ENCODE results near the gene HS3ST6.

- TF ChIP-seq CTCF (IDR thresholded peaks at IDR 0.05) (no peak), ZNF512 (CRISPR knock-in tag; IDR thresholded peaks at IDR 0.05; ENCODE audit: borderline replicate concordance) (no peak), ZNF121 (CRISPR knock-in tag; IDR thresholded peaks at IDR 0.05) (no peak), ZNF416 (CRISPR knock-in tag; IDR thresholded peaks at IDR 0.05) (no peak), IRF2 (CRISPR knock-in tag; IDR thresholded peaks at IDR 0.05; ENCODE audit: borderline replicate concordance, low read depth) (no peak), ATF3 (CRISPR knock-in tag; conservative IDR thresholded peaks at IDR 0.05) (no peak), CREB1 (CRISPR knock-in tag; IDR thresholded peaks at IDR 0.05) (no peak), PREB (CRISPR knock-in tag; IDR thresholded peaks at IDR 0.05; ENCODE audit: borderline replicate concordance) (no peak), ZBTB43 (CRISPR knock-in tag; IDR thresholded peaks at IDR 0.05) (no peak), AFF4 (CRISPR knock-in tag; IDR thresholded peaks at IDR 0.05; ENCODE audit: borderline replicate concordance) (no peak), ZBTB21 (CRISPR knock-in tag; IDR thresholded peaks at IDR 0.05; ENCODE audit: borderline replicate concordance) (no peak), TEAD1 (CRISPR knock-in tag; IDR thresholded peaks at IDR 0.05) (no peak), NFYB (CRISPR knock-in tag; conservative IDR thresholded peaks at IDR 0.05; ENCODE audit: low read depth) (no peak), MXD4 (CRISPR knock-in tag; IDR thresholded peaks at IDR 0.05; ENCODE audit: borderline replicate concordance) (no peak)
Observed at GRCh38 chr16:1945559-1946391, 27.6 kb upstream of the HS3ST6 start.

Measured in WTC11 (cell line).